K562 (cell line): ENCODE measurements around the gene ELFN2. TPM values are rescaled to one million over a fixed set of nuclear protein-coding genes. Genes with fewer than 3 reads are reported as not detected.
A peak's percentile ranks its signal among the peaks of the same experiment; 100 is the strongest.

Experiments used
- CTCFL ChIP-seq: IDR thresholded peaks from 2 replicates; pipeline ENCODE4 v1.6.1; 2011; ENCODE audit warnings: borderline replicate concordance, low read depth, mild to moderate bottlenecking, moderate library complexity, low read length; ENCODE audit not compliant: insufficient read depth, poor library complexity, severe bottlenecking
- REST ChIP-seq, 2 experiments: fragments of 450-650 bp; formaldehyde crosslinking in 1 of 2; IDR thresholded peaks; 2 replicates each; pipeline versions ENCODE4 v1.4.0 to v1.6.1; 2014 to 2020; ENCODE audit warnings: mild to moderate bottlenecking in 2 of 2, borderline replicate concordance in 1 of 2, low read depth in 1 of 2
- polyA plus RNA-seq, 8 experiments: library from polyadenylated mRNA; depleted of rRNA in 4 of 8; stranded (reverse) in 5 of 8; unstranded in 3 of 8; fragments of >200 nt; fragmentation: Nextera tagmentation in 2 of 8; fragmentation: Illumina TruSeq in 1 of 8; extraction: Ambion mirVana in 2 of 8; extraction: Trizol in 1 of 8; gene quantifications; 2 replicates each; pipeline versions ENCODE4 v1.2.1 to v1.2.3, GENCODE V29; 2011 to 2014; ENCODE audit warnings: inconsistent platforms in 1 of 8, missing spikeins in 1 of 8
- total RNA-seq, 7 experiments: library from RNA; depleted of rRNA in 6 of 7; stranded (reverse); fragments of >200 nt in 6 of 7; fragmentation: Illumina TruSeq in 2 of 7; extraction: Trizol in 2 of 7; gene quantifications; 2 replicates each; pipeline versions ENCODE4 v1.2.1 to v1.2.3, GENCODE V29; 2011 to 2021; ENCODE audit warnings: low replicate concordance in 1 of 7

Gene ELFN2
- total and polyA plus RNA-seq, 9 of the 15 experiments (the other 6 are each of a cell fraction or from before 2014, with no cell fraction given): not detected

- TF ChIP-seq REST (IDR thresholded peaks at IDR 0.05; ENCODE audit: borderline replicate concordance) (peak; percentile 35; the same call in 1 of the 2 replicates), REST (CRISPR knock-in tag; IDR thresholded peaks at IDR 0.05; ENCODE audit: low read depth) (no peak), CTCFL (peak; percentile 56)
These were observed 1.6 kb upstream of the ELFN2 start (continued) for GRCh38 chr22:37428649-37429586.
